RCC 7860 (cell line): ENCODE data around the gene INSL3.
"Not testable (repeated sequence)": the region's sequence is repeated elsewhere in the genome, so short reads cannot be mapped to it uniquely, and the experiment has no call there.

Experiments
- DNase-seq: peaks from one replicate; pipeline ENCODE4 v3.0.0-alpha.2; 2015; ENCODE audit warnings: low spot score
- FAIRE-seq: peaks from 2 replicates; lab custom pipeline; 2012; peaks lifted over from hg19 to GRCh38; lab: Jason Lieb, UNC

INSL3 gene

DNA sequence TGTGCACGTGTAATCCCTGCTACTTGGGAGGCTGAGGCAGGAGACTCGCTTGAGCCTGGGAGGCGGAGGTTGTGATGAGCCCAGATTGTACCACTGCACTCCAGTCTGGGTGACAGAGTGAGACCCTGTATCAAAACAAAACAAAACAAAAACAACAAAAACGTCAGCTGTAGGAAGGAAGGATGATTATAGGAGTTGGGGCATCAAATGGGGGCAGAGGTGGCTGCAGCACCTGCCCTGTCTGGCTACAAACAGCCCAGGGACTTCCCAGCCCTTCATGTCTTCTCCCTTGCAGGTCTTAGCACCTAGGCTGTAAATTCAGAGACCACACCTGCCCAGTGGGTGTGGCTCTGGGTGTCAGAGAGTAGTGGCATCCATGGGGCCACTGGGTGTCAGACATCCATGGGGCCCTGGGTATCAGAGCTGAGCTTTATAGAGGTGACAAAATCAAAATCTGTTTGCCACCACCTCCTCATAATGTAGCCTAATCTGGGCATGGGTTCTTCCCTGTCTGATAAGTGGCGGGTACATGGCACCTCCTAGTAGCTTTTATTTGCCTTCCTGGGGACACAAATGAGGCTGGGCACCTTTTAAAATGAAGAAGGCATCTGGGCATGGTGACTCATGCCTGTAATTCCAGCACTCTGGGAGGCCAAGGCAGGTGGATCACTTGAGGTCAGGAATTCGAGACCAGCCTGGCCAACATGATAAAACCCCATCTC, 31.1 kb downstream of the INSL3 start:
- FAIRE-seq, result no peak

GRCh38 chr19:17788632-17789031, 32.7 kb downstream of the INSL3 start:
- FAIRE-seq (no peak), DNase-seq (no peak)

More for the DNA sequence above, 31.1 kb downstream of the INSL3 start:
- no peak for DNase-seq

DNA sequence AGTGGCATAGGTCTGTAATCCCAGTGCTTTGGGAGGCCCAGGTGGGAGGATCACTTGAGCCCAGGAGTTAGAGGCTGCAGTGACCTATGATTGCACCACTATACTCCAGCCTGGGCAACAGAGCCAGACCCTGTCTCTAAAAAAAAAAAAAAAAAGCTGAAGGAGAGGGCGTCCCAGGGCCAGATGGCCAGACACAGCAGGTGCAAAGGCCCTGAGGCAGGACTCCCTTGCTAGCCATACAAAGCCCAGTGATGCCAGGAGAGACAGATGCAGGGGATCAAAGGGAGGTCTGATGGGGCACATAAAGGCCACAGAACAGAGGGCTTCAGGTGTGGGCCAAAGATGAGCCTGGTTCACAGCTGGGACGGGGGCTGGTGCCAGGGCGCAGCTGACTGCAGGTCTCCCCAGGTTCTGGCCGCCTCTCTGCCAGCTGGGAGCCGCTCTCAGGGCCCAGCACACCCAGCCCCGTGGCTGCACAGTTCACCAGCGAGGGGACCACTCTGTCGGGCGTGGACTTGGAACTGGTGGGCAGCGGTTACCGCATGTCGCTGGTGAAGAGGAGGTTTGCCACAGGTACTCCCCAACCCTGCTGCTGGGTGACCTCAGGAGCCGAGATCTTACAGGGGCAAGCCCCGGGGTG, 33.9 kb downstream of the INSL3 start:
- DNase-seq, result no peak
- FAIRE-seq, result no peak

DNA sequence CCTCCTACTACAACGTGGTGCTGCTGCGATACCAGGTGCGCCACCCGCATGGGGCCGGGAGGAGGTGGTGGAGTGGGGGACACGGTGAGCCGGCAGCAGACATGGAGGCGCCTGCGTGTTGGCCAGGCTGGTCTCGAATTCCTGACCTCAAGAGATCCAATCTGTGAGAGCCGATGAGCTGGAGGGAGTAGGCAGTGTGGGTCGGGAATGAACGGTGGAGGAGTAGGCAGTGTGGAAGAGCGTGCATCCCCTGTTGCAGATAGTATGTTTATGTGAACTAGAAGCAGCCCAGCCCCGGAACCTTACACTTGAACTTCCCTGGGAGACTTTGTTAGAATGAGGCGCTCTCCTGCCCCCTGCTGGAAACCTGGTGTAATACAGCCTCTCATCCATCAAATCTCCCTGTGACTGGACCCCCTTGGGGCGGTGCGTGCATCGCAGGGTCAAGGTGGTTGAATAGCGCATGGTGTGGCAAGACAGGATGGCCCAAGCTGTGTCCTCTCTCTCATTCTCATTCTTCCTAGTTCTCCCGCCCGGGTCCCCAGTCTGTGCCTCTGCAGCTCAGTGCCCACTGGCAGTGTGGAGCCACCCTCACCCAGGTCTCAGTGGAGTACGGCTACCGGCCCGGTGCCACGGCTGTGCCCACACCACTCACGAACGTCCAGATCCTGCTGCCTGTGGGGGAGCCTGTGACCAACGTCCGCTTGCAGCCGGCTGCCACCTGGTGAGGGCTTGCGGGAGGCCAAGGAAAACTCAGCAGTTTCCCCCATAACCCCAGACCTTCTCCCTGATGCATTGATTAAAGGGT, 36.9 kb downstream of the INSL3 start:
- DNase-seq (peak; percentile 20), FAIRE-seq (no peak)

- not testable (repeated sequence) for FAIRE-seq, DNase-seq
Measured at GRCh38 chr19:17783721-17784120, 37.6 kb downstream of the INSL3 start.

DNA sequence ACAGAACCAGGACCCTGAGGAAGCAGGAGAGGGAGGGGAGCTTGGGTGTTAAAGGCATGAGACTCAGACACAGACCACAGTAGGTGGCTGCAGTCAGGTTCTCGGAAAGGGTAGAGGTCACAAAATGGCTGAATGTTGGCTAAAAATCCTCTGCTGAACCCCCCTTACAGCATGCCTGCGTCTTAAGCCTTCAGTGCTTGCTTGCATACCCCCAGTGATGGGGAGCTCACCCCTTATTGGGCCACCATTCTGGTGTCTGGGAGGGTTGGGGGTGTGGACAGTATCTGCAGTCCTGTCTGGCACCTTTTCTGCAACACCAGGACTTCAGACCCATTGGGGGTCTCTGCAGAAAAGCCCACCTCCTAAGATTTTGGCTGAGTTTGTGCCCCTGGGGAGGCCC, 40.5 kb downstream of the INSL3 start:
- DNase-seq, result no peak
- FAIRE-seq, result no peak

DNA sequence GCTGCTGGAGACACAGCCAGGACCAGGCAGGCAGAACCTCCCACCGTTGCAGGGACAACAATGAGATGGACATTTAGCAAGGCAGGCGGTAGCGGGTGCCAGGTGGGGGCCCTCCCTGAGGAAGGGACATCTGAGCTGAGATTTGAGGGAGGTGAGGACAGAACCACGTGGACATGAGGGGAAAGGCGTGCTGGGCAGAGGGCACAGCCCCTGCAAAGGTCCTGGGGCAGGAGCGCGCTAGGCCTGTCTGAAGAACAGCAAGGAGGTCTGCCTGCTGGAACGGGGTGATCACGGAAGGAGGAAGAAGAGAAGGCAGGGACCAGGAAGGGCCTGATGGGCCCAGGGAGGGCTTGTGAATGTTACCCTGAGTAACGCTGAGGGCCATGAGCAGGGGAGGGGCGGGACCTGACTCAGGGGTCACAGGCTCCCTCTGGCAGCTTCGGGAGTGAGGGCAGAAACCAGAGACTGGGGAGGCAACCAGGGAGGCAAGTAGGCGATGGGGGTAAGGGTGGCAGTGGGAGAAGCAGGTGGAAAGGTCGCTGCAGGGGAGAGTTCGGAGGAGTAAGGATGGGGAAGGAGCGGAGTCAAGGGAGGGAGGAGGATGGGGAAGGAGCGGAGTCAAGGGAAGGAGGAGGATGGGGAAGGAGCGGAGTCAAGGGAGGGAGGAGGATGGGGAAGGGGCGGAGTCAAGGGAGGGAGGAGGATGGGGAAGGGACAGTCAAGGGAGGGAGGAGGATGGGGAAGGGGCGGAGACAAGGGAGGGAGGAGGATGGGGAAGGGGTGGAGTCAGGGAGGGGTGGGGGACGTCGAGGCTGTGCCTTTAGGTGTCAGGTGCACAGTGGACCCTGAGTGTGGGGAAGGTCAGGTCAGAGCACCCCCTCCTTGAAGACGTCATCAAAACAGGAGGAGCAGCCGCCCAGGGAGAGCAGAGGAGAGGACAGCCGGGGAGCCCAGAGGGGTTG, 42.1 kb downstream of the INSL3 start:
- DNase-seq, result no peak
- no peak for FAIRE-seq

DNA sequence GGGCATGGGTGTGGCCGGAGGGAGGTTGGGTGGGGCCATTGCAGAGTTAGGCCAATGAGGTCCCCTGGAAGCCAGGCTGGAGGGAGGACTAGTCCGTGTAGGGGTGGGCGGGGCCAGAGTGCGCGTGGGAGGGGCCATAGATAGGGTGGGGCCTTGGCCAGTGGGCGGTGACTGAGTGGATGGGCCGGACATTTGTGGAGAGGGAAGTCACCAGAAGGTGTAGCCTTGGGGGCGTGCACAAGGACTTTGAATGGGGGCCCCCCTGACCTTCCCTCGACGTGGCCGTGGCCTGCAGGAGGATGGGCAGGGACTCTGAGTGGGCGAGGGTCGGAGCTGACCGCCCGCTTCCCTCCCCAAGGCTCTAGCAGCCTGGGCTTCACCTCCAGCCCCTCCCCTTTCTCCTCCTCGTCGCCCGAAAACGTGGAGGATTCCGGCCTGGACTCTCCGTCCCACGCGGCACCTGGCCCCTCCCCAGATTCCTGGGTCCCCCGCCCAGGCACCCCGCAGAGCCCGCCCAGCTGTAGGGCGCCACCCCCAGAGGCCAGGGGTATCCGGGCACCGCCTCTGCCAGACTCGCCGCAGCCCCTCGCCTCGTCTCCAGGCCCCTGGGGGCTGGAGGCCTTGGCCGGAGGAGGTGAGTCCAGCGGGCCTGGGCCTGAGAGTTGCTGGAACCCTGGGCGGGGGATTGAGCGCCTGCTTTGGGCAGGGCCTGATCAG, 42.9 kb downstream of the INSL3 start:
- no peak for FAIRE-seq
- DNase-seq, result no peak

GRCh38 chr19:17777840-17778239, 43.5 kb downstream of the INSL3 start:
- DNase-seq, FAIRE-seq: not testable (repeated sequence)

DNA sequence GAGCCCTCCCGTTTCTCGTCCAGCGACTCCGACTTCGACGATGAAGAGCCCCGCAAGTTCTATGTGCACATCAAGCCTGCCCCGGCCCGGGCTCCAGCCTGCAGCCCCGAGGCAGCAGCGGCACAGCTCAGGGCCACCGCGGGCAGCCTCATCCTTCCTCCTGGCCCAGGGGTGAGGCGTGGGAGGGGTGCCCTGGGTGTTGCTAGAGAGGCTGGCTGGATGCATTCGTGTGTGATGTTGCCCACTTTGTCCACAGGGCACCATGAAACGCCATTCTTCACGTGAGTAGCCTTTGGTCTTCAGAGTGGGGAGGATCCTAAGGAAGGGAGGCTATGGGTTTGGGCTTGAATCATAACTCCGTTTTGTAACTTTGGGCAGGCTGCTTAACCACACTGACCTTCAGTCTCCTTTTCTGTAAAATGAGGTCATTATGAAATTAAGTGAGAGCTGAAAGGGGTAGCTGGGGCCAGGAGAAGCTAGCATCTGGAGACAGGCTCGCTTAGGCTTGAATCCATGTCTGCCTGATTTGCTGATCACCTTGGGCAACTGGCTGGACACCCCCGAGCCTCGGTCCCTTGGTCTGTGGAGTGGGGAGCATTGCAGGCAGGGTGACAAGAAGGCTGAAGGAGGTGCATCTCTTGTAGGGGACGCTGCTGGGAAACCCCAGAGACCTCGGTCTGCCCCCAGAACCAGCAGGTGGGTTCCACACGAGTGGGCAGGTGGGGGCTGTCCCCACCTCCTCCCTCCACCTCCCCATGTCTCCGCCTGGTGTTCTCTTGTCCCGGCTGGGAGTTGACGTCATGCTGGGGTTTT, 45.1 kb downstream of the INSL3 start:
- FAIRE-seq (no peak), DNase-seq (no peak)

- DNase-seq (no peak), FAIRE-seq (no peak)
Measured at GRCh38 chr19:17775245-17775927, 45.9 kb downstream of the INSL3 start.

GRCh38 chr19:17772172-17772571, 49.1 kb downstream of the INSL3 start:
- no peak for DNase-seq
- FAIRE-seq, result no peak

- no peak for FAIRE-seq
Measured at GRCh38 chr19:17770613-17771012, 50.7 kb downstream of the INSL3 start.

GRCh38 chr19:17767559-17767958, 53.8 kb downstream of the INSL3 start:
- DNase-seq (no peak), FAIRE-seq (no peak)

More at GRCh38 chr19:17770613-17771012, 50.7 kb downstream of the INSL3 start:
- DNase-seq, result no peak

- FAIRE-seq (no peak), DNase-seq (peak; percentile 61)
Measured at GRCh38 chr19:17766543-17767131, 54.7 kb downstream of the INSL3 start.
